Transverse colon (tissue), 3 donors: ENCODE data around the gene MPPED1.

ENCODE experiments used
- CTCF ChIP-seq, 5 experiments: fragments of 200-600 bp in 3 of 5; fragments of 450-650 bp in 2 of 5; sonication (generic) in 3 of 5; IDR thresholded peaks; 1 replicate in 2 of 5; 2 replicates in 3 of 5; pipeline ENCODE4 v1.5.1; 2016 to 2017; ENCODE audit warnings: antibody characterized with exemption in 5 of 5, inconsistent platforms in 3 of 5, mild to moderate bottlenecking in 2 of 5, moderate library complexity in 1 of 5
- POLR2A ChIP-seq: fragments of 450-650 bp; IDR thresholded peaks from one replicate; pipeline ENCODE4 v1.6.1; 2016; ENCODE audit warnings: antibody characterized with exemption, mild to moderate bottlenecking, moderate library complexity

GRCh38 chr22:43381693-43382092 is 30.1 kb upstream of the MPPED1 start:
- TF ChIP-seq CTCF (IDR thresholded peaks at IDR 0.05) (no peak), POLR2A (no peak)
